H1 (cell line): Measurements from ENCODE around the gene PCF11. TPM values are rescaled to one million over a fixed set of nuclear protein-coding genes. Genes with fewer than 3 reads are reported as not detected.

Source experiments
- CHD2 ChIP-seq: IDR thresholded peaks from 2 replicates; pipeline ENCODE4 v1.6.1; 2012; ENCODE audit warnings: low read length, improper control_type of control experiment
- HDAC2 ChIP-seq, 2 experiments: fragments of 300-600 bp in 1 of 2; sonication (generic) in 1 of 2; IDR thresholded peaks; 2 replicates each; pipeline ENCODE4 v1.6.1; 2011 to 2012; ENCODE audit warnings: low read depth in 2 of 2, low read length in 2 of 2, mild to moderate bottlenecking in 2 of 2, moderate library complexity in 2 of 2, borderline replicate concordance in 1 of 2, inconsistent platforms in 1 of 2
- polyA plus RNA-seq, 7 experiments: library from polyadenylated mRNA; depleted of rRNA in 3 of 7; stranded (reverse) in 5 of 7; unstranded in 2 of 7; fragments of >200 nt in 5 of 7; fragments of 200-250 nt in 2 of 7; gene quantifications; 1 replicate in 5 of 7; 2 replicates in 1 of 7; 4 replicates in 1 of 7; pipeline versions ENCODE4 v1.2.1 to v1.2.3, GENCODE V29; 2011 to 2013; ENCODE audit warnings: missing spikeins in 2 of 7, mixed read lengths in 2 of 7
- total RNA-seq: library from RNA; stranded (reverse); fragmentation: NEBNext Ultra II Directional; extraction: Animal tissue kit (Norgen Biotek cat#: 25700); gene quantifications from 2 replicates; pipeline ENCODE4 v1.2.1, GENCODE V29; 2021
- TF ChIP-seq, protein P1 (sequence below): IDR thresholded peaks from 2 replicates; pipeline ENCODE4 v1.6.1; 2012; ENCODE audit warnings: inconsistent platforms

The PCF11 gene
- total and polyA plus RNA-seq, 2 of the 8 experiments (the other 6 are each of a cell fraction or from before 2014, with no cell fraction given) = 25.1 to 47.7 TPM

DNA sequence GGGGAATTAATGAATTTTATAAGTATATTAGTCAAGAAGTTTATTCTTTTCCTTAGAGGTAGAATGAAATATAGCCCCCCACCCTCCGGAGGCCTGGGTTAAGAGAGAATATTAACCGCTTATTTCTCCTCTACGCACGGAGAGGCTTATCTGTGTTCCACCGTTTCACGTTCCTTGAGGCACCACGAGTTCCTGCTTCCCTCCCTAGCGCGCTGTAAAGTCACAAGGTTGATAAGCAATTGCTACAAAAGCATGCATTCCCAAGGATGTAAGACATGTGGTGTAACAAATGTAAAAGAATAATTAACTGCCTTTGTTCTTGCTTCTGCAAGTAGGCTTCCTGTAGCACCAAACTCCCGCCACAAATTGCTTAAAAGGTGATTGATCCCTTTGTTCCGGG, 35.1 kb downstream of the PCF11 start (continued):
- no peak for TF ChIP-seq HDAC2 (IDR thresholded peaks at IDR 0.05; ENCODE audit: borderline replicate concordance in 1 of 2, low read depth in 2 of 2, low read length in 2 of 2)
- no peak for TF ChIP-seq CHD2
- TF ChIP-seq, protein P1, sequence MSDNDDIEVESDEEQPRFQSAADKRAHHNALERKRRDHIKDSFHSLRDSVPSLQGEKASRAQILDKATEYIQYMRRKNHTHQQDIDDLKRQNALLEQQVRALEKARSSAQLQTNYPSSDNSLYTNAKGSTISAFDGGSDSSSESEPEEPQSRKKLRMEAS = no peak
- TF ChIP-seq, all 59 proteins: peak for 0
